ENCODE measurements around the gene IGBP1.

IGBP1 gene

DNA sequence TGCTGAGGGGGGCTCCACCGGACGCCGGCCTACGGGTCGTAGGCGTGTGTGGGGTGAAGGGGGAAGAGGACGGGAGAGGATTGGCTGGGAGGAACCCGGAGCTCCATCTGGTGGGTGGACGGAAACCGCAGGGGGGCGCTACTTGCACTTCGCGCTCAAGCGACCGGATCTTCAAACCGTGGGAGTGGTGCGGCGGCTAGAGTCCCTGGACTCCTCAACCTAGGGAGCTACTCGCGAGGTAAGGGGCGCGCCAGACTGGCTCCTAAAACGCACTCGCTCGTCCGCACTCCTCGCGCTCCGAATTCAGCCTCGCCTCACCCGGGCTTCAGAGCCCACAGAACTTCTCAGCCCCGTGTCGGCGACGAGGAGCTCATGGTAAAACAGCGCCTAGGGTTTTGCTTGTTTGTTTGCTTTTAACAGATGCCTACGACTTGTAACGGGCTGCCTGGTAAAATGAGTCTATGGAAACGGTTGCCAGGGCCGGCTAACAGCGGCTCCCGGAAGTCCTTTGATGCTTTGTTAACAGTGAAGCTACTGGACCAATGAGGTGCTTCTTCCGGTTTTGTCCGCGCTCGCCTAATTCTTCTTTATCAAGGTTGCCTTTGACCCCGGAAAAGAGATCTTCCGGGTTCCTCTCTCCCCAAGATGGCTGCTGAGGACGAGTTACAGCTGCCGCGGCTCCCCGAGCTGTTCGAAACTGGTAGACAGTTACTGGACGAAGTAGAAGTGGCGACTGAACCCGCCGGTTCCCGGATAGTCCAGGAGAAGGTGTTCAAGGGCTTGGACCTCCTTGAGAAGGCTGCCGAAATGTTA, at the start of gene IGBP1:
Gene IGBP1 (plus strand): TSS at position 145 of the 813 bp plus-strand sequence. CDS start 501 bp downstream, at position 646.
- peaks cover 3% of the 10 kb centered on the region for H3K4me1 ChIP-seq (ENCODE audit: insufficient read depth, poor library complexity, severe bottlenecking)
- H3K4me3 ChIP-seq (ENCODE audit: severe bottlenecking) = peak within 1 kb of the TSS; percentile 76
- ATAC-seq (ENCODE audit: low read depth) = peak; percentile 88
- peak within 1 kb of the TSS; percentile 50 for H3K27ac ChIP-seq (ENCODE audit: poor library complexity, severe bottlenecking)
- peak; percentile 68 for DNase-seq (ENCODE audit: low spot score)
- TF ChIP-seq CTCF (IDR thresholded peaks at IDR 0.05; ENCODE audit: poor library complexity, severe bottlenecking) = peak; percentile 66
- H3K36me3 ChIP-seq (ENCODE audit: low read depth) = peaks cover 5% of the 10 kb centered on the region; the same call in 1 of the 2 replicates
- H3K27me3 ChIP-seq (ENCODE audit: insufficient read depth, poor library complexity, severe bottlenecking) = no peaks in the 10 kb centered on the region
- no peaks in the 10 kb centered on the region for H3K9me3 ChIP-seq (ENCODE audit: severe bottlenecking)

DNA sequence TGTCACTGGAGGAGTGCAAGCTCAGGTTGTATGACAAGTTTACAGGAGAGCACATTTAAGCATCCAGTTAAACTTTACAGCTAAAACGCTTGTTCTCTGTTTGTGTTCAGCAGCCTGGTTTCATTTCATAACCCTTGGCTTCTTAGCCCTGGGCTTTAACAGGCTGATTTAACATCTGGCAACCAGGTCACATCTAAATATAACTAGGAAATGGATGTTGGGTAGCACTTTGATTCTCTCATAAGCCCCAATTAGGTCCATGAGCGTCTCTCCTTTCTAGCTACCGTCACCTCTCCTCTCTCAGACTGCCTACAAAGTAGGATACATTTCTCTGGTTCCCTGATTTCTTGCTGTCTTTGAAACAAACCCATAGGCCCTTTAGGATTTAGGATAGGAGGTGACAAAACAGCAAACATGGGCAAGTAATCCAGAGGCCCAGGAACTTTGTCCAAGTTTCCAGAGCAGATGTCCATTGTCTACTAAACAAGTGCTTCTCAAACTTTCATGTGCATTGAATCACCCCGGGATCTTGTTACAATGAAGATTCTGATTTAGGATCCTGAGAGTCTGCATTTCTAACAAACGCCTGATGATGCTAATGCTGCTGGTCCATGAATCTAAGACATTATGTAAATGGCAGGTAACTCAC, 48.5 kb upstream of the IGBP1 start:
- no peaks in the 10 kb centered on the region for H3K36me3 ChIP-seq (ENCODE audit: low read depth)
- H3K27me3 ChIP-seq (ENCODE audit: insufficient read depth, poor library complexity, severe bottlenecking) = no peaks in the 10 kb centered on the region
- DNase-seq (ENCODE audit: low spot score) = no peak
- H3K27ac ChIP-seq (ENCODE audit: poor library complexity, severe bottlenecking) = no peak overlapping the region
- TF ChIP-seq CTCF (IDR thresholded peaks at IDR 0.05; ENCODE audit: poor library complexity, severe bottlenecking) = no peak
- no peaks in the 10 kb centered on the region for H3K4me1 ChIP-seq (ENCODE audit: insufficient read depth, poor library complexity, severe bottlenecking)
- H3K9me3 ChIP-seq (ENCODE audit: severe bottlenecking) = no peaks in the 10 kb centered on the region
- no peak overlapping the region for H3K4me3 ChIP-seq (ENCODE audit: severe bottlenecking)
- ATAC-seq (ENCODE audit: low read depth) = no peak

GRCh38 chrX:70087857-70088630, 45.2 kb upstream of the IGBP1 start:
- H3K36me3 ChIP-seq (ENCODE audit: low read depth) = no peaks in the 10 kb centered on the region
- no peak for TF ChIP-seq CTCF (IDR thresholded peaks at IDR 0.05; ENCODE audit: poor library complexity, severe bottlenecking)
- no peak overlapping the region for H3K27ac ChIP-seq (ENCODE audit: poor library complexity, severe bottlenecking)
- no peak for ATAC-seq (ENCODE audit: low read depth)
- no peak overlapping the region for H3K4me3 ChIP-seq (ENCODE audit: severe bottlenecking)
- H3K27me3 ChIP-seq (ENCODE audit: insufficient read depth, poor library complexity, severe bottlenecking) = no peaks in the 10 kb centered on the region
- no peaks in the 10 kb centered on the region for H3K9me3 ChIP-seq (ENCODE audit: severe bottlenecking)
- no peaks in the 10 kb centered on the region for H3K4me1 ChIP-seq (ENCODE audit: insufficient read depth, poor library complexity, severe bottlenecking)
- no peak for DNase-seq (ENCODE audit: low spot score)

DNA sequence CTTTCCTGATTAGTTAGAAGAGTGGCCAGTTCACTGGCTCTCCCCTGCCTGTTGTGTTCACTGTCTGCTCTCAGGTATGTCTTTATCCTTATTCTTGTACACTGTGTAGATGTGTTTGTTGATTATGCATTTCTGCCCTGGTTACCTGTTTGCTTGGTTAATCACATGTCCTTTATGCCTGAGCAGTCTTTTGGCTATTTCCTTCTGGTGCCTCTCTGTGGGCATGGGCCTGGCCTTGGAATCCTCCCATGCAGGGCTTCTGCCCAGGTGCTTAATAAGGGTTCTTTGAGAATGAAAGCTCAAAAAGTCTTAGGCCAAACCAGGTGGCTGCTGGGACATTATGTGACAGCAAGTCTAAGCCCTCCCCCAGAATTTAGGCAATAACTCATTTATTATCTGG, 44.5 kb upstream of the IGBP1 start:
- H3K4me1 ChIP-seq (ENCODE audit: insufficient read depth, poor library complexity, severe bottlenecking) = no peaks in the 10 kb centered on the region
- H3K27me3 ChIP-seq (ENCODE audit: insufficient read depth, poor library complexity, severe bottlenecking) = no peaks in the 10 kb centered on the region
- no peaks in the 10 kb centered on the region for H3K9me3 ChIP-seq (ENCODE audit: severe bottlenecking)
- TF ChIP-seq CTCF (IDR thresholded peaks at IDR 0.05; ENCODE audit: poor library complexity, severe bottlenecking) = no peak
- no peak overlapping the region for H3K27ac ChIP-seq (ENCODE audit: poor library complexity, severe bottlenecking)
- DNase-seq (ENCODE audit: low spot score) (no peak), ATAC-seq (ENCODE audit: low read depth) (no peak)
- no peaks in the 10 kb centered on the region for H3K36me3 ChIP-seq (ENCODE audit: low read depth)
- no peak overlapping the region for H3K4me3 ChIP-seq (ENCODE audit: severe bottlenecking)
